Measurements from ENCODE around the gene HMG20B.
A peak's percentile ranks its signal among the peaks of the same experiment; 100 is the strongest.

Gene HMG20B

GRCh38 chr19:3585301-3586126 is 12.8 kb downstream of the HMG20B start, which contains the start of gene GIPC3:
Gene GIPC3, plus strand, starts transcription at chr19:3585478. Its CDS starts 120 bp downstream, at chr19:3585598.
- no peak for DNase-seq

GRCh38 chr19:3586127-3586626 is 13.4 kb downstream of the HMG20B start:
- DNase-seq: peak in 1 of 2 experiments; percentile 44

DNA sequence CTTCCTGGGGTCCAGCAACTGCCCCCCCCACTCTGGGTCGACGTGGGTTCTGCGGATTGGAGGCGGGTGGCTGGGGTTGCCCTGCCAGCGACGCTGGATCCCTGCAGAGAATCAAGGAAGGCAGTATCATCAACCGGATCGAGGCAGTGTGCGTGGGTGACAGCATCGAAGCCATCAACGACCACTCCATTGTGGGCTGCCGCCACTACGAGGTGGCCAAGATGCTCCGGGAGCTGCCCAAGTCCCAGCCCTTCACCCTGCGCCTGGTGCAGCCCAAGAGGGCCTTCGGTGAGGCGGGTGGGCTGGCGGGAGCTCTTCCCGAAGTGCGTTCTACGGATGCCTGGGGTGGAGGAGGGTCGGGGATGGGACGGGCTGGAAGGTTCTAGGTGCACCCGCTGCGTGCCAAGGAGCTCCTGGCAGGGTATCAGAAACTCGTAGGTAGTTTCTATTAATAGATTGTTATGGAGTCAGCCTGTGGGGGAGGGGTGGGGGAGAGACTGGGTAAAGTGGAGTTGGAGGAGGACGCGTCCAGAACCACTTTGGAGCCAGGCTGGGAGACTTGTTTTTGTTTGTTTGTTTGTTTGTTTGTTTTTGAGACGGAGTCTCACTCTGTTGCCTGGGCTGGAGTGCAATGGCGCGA is 14.1 kb downstream of the HMG20B start:
- DNase-seq: no peak

DNA sequence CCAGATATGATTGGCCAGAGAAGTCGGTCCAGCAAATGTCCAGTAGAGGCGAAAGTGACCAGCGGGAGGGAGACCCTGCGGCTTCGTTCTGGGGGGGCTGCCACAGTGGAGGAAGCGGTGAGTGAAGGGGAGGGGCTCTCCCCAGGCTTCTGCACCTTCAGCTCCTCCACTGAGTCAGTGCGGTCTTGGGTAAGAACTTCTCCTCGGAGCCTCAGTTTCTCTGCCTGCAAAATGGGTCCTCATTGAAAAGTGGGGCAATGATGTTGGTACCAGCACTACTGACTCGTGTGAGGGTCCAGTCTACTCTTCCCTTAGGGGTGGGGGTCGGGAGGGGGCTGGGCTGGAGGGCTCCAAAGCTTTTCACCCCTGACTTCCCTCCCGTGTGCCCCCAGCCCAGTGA is 16.7 kb downstream of the HMG20B start:
- no peak for DNase-seq

- no peak for DNase-seq
These were observed 17.2 kb downstream of the HMG20B start for GRCh38 chr19:3589949-3590348.

GRCh38 chr19:3590991-3591659 is 18.4 kb downstream of the HMG20B start:
- DNase-seq: no peak

DNA sequence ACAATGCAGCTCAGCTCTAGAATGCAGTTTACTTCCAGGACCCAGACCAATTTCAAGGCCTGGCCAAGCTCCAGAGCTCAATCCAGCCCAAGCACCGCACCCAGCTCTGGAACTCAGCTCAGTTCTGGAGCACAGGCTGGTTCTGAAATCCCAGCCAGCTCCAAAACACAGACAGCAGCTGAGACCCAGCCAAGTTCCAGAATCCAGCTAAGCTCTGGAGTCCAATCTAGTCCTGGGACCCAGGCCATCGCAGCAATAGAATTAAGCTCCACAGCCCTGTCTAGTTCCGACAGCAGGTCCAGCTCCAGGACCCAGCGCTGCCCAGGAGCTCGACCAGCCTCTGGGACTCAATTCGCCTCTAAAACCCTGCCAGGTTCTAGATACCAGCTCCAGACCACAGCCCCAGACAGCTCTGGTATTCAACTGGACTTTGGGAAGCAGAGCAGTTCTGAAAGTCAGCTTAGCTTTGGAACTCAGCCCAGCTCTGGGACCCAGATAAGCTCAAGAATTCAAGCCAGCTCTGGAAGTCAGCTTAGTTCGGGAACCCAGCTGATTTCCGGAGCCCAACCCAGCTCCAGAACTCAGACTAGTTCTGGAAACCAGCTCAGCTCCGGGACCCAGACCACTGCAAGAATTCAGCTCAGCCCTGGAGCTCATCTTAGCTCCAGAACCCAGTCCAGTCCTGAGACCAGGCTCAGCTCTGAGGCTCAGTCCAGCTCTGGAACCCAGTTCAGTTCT is 19.3 kb downstream of the HMG20B start:
- no peak for DNase-seq

GRCh38 chr19:3593156-3593555 is 20.4 kb downstream of the HMG20B start:
- DNase-seq: no peak

- no peak for DNase-seq
These were observed 22.8 kb downstream of the HMG20B start for GRCh38 chr19:3595521-3596061.

GRCh38 chr19:3599776-3600187 is 27.0 kb downstream of the HMG20B start:
- no peak for DNase-seq

DNA sequence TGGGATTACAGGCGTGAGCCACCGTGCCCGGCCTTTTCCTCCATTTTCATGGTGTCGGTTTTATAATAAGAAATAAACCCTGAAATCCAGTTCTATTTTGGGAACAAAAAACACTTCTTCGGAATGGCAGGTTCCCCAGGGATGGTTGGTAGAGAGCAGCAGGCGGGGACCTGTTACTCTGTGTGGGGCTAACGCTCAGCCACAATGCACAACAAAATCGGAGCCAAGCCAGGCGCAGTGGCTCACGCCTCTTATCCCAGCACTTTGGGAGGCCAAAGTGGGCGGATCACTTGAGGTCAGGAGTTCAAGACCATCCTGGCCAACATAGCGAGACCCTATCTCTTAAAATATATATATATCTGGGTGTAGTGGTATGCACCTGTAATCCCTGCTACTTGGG is 28.3 kb downstream of the HMG20B start:
- DNase-seq: no peak

- DNase-seq: no peak
These were observed 30.5 kb downstream of the HMG20B start for GRCh38 chr19:3603121-3603811.

GRCh38 chr19:3604227-3604986 is 31.7 kb downstream of the HMG20B start:
- DNase-seq: no peak

DNA sequence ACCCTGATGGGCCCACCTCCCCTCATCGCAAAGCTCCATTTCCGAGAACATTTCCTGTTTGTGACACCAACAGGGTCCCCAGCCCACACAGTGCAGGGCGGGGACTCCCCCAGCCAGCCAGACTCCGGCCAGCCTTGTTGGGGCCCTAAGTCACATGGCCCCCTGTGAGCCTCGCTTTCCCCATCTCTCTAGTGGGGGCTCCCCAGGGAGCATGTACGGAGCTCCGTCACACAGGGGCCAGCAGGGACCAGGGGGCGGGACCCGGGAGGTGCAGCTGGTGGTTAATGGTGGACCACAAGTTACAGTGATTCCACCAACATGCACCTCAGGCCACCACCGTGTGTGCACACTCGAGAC is 32.2 kb downstream of the HMG20B start:
- no peak for DNase-seq

- DNase-seq: no peak
These were observed 32.6 kb downstream of the HMG20B start for GRCh38 chr19:3605361-3605760.

DNA sequence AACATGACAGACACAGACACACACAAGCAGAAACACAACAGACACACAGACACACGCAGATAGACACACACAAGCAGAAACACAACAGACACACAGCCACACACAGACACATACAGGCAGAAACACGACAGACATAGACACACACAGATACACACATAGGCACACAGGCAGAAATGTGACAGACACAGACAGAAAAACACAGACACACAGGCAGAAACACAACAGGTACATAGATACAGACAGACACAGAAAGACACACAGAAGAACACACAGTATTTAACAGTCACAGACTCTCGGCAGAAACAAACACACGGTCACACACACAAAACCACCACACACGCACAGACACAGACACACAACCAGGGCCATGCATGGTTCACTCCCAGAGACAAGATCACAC is 33.0 kb downstream of the HMG20B start:
- no peak for DNase-seq

DNA sequence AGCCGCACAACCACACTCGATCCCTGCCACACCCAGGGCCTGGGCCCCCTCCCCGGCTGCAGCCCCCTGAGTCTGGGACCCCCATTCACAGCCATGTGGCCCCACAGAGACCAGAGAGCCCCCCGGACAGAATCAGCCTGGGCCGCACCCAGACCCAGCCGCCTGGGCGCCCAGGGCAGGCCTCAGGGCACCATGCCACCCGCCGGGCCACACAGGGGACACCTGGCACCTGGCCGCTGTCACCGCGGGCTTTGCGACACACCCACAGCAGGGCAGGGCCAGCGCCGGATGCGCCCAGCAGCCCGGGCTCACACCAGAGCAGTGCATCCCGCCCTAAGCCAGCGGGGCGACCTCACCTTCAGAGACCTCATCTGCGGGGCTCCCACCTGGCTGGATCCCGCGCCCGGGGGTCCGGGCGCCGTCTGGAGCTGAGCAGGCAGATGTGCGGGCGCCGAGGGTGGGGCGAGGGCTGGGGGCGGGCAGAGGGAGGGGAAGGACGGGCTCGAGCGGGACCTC is 33.5 kb downstream of the HMG20B start:
- DNase-seq: no peak

DNA sequence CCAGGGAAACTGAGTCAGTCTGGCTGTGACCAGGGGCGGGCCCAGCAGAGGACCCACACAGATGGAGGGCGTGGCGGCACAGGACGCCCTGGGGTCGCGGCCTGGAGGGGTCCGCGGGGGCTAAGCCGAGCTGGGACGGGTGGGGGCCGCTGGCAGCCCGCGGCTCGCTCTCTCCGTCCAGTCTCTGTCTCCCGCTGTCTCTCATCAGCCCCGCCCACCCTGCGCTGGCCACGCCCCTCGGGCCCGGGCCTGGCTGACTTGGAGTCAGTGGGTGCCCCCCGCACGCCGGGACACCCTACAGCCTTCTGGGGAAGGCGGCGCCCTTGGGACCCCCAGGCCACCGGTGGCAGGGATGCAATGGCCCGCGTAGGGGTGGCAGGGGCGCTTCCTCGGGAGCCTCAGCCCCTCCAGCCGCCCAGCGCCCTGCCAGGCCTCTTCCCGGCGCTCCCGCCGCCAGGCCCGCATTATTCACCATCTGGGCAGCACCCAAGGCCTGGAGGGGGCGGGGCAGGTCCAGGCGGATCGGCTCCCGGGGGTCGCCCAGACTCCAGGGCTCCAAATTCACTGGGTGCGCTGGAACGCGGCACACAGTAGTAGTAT is 34.0 kb downstream of the HMG20B start, which contains the start of gene TBXA2R:
Gene TBXA2R, minus strand, starts transcription at position 186 of the 600 bp plus-strand sequence. CDS start 6,241 bp downstream, outside the sequence.
- DNase-seq: peak; percentile 36 to 65

DNA sequence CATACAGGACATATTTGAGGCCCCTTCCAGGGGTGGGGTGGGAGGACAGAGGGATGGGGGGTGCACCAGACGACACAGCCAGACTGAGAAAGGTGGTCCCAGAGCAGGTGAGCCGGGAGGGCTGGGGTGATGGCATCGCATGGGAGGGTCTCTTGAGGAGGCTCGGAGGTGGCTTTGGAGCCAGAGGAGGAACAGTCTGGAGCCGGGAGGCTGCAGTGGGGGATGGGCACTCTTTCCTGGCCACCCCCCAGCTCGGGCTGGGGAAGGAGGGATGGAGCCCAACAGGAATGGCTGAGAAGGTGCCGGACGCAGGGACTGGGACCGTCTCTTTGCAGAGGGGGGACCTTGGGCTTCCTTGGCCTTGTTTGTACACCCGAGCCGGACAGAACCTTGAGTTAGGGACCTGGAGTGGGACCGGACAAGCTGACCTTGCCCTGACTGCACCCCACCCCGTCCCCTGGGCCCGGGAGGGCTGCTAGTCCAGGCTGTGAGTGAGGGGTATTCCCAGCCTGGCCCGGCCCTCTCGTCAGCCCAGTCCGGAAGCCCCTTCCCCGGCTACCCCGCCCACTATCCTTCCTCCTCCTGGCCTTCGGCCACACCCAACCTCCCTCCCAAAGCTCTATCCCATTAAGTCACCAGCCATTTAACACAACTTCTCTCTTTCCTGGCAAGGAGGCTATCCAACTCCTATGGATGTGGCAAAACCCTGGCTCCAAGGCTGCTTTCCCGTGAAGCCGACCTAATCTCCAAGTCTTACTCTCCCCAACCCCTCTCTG is 34.7 kb downstream of the HMG20B start:
- no peak for DNase-seq
